ENCODE measurements around the gene LENG1.

The LENG1 gene

DNA sequence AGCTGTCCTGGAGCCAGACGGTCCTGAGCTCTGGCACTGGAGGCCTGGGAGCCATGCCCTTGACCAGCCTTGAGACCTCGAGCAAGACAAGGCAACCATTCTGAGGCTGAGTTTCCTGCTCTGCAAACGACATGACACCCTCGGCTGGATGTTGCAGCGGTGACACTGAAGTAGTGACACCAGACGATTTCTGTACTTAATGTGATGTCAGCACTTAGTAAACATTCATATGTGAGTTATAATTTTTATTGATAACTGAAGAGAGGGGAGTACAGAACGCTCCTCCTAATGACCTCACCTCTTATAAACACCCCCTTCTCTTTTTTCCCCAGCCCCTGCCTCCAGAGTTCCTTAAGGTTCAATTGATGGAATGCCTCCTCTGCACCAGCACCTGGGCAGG lies 51.0 kb downstream of the LENG1 start:
- no peak for DNase-seq (ENCODE audit: low read depth)

DNA sequence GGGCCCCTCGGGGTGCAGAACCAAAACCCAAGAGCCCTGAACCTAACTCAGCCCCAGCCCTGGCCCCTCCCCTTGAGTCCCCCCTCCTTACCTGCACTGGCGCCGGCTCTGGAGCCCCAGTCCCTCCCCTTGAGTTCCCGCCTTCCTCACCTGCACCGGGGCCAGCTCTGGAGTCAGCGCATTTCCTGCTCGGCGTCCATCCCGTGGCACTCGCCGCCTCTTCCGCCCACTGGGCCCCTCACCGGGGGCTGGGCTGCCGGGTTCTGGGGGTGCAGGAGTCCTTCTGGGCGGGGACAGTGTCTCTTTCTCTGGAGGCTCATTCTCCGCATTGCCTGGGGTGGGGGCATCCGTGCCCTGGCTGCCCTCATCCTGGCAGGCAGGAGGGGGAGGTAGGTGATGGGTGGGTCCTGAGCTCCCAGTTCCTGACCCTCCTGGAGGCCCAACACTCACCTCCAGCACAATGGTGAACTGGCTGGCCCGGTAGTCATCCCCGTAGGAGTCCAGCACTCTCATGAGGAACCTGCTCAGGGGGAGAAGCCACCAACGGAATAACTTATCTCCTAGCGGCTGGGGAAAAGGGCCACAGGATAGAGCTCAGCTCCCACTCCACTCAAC lies 51.5 kb downstream of the LENG1 start:
- DNase-seq (ENCODE audit: low read depth): no peak

DNA sequence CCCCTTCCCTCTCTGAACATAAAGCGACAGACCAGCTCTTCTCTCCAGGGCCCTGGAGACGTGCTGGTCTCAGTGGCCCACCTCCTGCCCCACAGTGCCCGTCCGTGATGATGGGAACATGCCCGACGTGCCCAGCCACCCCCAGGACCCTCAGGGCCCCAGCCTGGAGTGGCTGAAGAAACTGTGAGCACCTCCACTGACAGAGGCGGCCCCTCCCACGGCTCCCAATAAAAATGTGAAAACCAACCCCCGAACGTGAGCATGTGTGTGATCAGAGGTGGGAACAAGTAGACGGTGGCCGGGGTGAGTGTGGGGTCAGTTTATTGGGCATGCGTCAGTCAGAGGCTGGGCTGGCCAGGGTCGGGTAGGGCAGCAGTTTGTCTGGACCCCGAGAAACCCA lies 52.8 kb downstream of the LENG1 start:
- DNase-seq (ENCODE audit: low read depth): no peak

GRCh38 chr19:54105796-54106195 lies 53.7 kb downstream of the LENG1 start:
- DNase-seq (ENCODE audit: low read depth): no peak

Data from fibroblast of the conjunctiva (primary cell).